Gastrocnemius medialis (tissue), 4 donors: ENCODE results near the gene PSMC3.

Experiments used
- POLR2A ChIP-seq, 2 donors: fragments of 450-650 bp; IDR thresholded peaks; one replicate each; pipeline ENCODE4 v1.6.1; 2017; ENCODE audit warnings: antibody characterized with exemption in 2 of 2, mild to moderate bottlenecking in 2 of 2, moderate library complexity in 2 of 2
- TF ChIP-seq, protein P1 (sequence below), 5 experiments: fragments of 450-650 bp in 3 of 5; fragments of 200-600 bp in 2 of 5; sonication (generic) in 2 of 5; IDR thresholded peaks in 4 of 5; conservative IDR thresholded peaks in 1 of 5; 1 replicate in 4 of 5; 2 replicates in 1 of 5; pipeline ENCODE4 v1.5.1; 2016 to 2019; ENCODE audit warnings: antibody characterized with exemption in 5 of 5, mild to moderate bottlenecking in 3 of 5, moderate library complexity in 3 of 5

DNA sequence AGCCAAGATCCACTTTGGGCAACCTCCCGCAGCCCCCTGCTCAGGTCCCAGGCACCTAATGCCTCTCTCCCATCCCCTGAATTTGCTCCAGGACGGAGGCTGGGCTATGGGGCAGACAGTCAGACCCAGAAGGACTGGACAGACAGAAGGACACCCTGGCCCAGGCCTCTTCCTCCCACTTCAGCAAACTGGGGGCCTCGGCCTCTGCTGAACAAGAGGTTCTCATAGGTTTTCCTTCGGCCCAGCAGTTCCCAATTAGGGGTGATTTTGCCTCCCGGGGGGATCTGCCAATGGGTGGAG, 51.6 kb downstream of the PSMC3 start:
- TF ChIP-seq, protein P1, sequence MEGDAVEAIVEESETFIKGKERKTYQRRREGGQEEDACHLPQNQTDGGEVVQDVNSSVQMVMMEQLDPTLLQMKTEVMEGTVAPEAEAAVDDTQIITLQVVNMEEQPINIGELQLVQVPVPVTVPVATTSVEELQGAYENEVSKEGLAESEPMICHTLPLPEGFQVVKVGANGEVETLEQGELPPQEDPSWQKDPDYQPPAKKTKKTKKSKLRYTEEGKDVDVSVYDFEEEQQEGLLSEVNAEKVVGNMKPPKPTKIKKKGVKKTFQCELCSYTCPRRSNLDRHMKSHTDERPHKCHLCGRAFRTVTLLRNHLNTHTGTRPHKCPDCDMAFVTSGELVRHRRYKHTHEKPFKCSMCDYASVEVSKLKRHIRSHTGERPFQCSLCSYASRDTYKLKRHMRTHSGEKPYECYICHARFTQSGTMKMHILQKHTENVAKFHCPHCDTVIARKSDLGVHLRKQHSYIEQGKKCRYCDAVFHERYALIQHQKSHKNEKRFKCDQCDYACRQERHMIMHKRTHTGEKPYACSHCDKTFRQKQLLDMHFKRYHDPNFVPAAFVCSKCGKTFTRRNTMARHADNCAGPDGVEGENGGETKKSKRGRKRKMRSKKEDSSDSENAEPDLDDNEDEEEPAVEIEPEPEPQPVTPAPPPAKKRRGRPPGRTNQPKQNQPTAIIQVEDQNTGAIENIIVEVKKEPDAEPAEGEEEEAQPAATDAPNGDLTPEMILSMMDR (IDR thresholded peaks at IDR 0.05 in 4 of 5, conservative IDR thresholded peaks at IDR 0.05 in 1 of 5), result no peak
- no peak for TF ChIP-seq POLR2A (IDR thresholded peaks at IDR 0.05)
